HUES6 (cell line): ENCODE measurements around the gene SLC51A.

Experiments
- H3K27ac ChIP-seq: 2 replicates; pipeline ENCODE4 v1.7.0; 2013; ENCODE audit warnings: low read depth, mild to moderate bottlenecking, low read length, inconsistent platforms
- H3K27me3 ChIP-seq: 2 replicates; pipeline ENCODE4 v1.6.1; 2013; ENCODE audit warnings: low read length; ENCODE audit not compliant: control insufficient read depth, insufficient read depth
- H3K36me3 ChIP-seq: 2 replicates; pipeline ENCODE4 v1.6.1; 2013; ENCODE audit warnings: low read length; ENCODE audit not compliant: control insufficient read depth, insufficient read depth
- H3K4me1 ChIP-seq: 2 replicates; pipeline ENCODE4 v1.6.1; 2013; ENCODE audit warnings: low read length; ENCODE audit not compliant: control insufficient read depth, insufficient read depth
- H3K4me3 ChIP-seq: 2 replicates; pipeline ENCODE4 v1.5.1; 2013; ENCODE audit warnings: low read depth, low read length
- H3K9ac ChIP-seq: one replicate; pipeline ENCODE4 v1.6.1; 2013; ENCODE audit warnings: mild to moderate bottlenecking, low read length
- H3K9me3 ChIP-seq: 2 replicates; pipeline ENCODE4 v1.6.1; 2013; ENCODE audit warnings: low read depth, low read length; ENCODE audit not compliant: control insufficient read depth, insufficient read depth

Gene SLC51A

DNA sequence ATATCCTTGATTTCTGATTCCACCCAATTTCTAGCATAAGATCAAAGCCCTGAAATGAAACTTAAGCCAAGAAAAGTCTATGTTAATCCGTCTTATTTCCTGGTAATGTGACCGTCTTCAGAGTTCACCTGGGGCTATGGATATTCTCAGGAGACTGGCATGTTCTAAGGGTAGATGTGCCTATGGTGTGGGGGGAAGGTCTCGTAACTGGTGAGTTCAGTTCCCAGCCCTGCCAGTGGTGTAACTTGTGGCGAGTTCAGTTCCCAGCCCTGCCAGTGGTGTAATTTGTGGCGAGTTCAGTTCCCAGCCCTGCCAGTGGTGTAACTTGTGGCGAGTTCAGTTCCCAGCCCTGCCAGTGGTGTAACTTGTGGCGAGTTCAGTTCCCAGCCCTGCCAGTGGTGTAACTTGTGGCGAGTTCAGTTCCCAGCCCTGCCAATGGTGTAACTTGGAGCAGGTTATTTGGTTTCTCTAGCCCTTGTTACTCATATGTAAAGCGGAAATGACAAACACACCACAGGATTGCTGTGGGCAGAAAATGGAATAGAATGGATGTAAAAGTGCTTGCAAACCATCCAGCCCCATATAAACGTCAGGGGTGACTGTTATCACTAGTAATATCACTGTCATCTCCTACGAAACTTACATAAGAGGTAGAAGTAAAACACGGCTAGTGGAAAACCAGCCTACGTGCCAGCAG lies 30.4 kb downstream of the SLC51A start:
- H3K4me1 ChIP-seq: no peaks in the 10 kb centered on the region
- no peaks in the 10 kb centered on the region for H3K27me3 ChIP-seq
- no peaks in the 10 kb centered on the region for H3K9me3 ChIP-seq
- H3K9ac ChIP-seq: no peak overlapping the region
- no peak overlapping the region for H3K4me3 ChIP-seq
- no peak overlapping the region for H3K27ac ChIP-seq
- peaks cover 43% of the 10 kb centered on the region for H3K36me3 ChIP-seq

DNA sequence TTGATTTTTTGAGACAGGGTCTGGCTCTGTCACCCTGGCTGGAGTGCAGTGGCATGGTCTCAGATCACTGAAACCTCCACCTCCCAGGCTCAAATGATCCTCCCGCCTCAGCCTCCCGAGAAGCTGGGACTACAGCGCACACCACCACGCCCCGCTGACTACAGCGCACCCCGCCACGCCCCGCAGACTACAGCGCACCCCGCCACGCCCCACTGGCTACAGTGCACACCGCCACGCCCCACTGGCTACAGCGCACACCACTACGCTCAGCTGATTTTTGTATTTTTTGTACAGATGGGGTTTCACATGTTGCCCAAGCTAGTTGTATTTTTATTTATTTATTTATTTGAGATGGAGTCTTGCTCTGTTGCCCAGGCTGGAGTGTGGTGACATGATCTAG lies 35.6 kb downstream of the SLC51A start:
- Histone ChIP-seq H3K9ac (no peak overlapping the region), H3K4me3 (no peak overlapping the region), H3K9me3 (no peaks in the 10 kb centered on the region), H3K27ac (no peak overlapping the region), H3K27me3 (no peaks in the 10 kb centered on the region), H3K4me1 (no peaks in the 10 kb centered on the region), H3K36me3 (peaks cover 29% of the 10 kb centered on the region)

DNA sequence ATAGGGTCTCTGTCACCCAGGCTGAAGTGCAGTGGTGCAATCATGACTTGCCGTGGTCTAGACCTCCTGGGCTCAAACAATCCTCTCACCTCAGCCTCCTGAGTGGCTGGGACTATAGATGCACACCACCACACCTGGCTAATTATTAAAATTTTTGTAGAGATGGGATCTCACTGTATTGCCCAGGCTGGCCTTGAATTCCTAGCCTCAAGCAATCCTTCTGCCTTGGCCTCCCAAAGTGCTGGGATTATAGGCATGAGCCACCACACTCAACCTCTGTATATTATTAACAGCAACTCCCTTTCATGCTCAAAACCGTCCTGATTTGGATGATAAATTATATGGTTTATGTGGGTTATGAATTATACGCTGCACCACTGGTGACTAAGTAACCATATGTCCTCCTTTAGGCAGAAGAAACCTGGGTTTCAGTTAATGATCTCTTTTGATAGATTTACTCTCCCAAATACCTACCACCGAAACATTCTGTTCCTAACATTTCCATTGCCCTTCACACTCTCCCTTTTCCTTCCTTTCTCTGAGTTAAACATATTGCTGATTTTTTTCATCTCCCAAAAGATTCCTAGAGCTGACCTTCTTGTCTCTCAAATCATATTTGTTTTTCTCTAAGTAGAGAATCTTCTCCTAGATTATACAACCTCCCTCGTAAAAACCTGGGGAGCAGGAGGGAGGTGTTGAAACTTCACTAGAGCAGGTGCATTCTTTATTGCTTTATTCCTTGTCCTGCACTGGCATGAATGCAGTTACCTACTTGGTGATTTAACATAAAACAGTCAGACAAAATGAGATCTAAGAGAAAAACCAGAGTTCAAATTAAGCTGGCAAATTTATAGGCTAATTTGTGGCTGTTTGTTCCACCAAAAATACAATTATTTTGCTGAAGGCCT lies 38.3 kb downstream of the SLC51A start:
- Histone ChIP-seq H3K4me1 (no peaks in the 10 kb centered on the region), H3K27me3 (no peaks in the 10 kb centered on the region), H3K27ac (no peak overlapping the region), H3K9me3 (no peaks in the 10 kb centered on the region), H3K36me3 (peaks cover 23% of the 10 kb centered on the region), H3K9ac (no peak overlapping the region), H3K4me3 (no peak overlapping the region)

DNA sequence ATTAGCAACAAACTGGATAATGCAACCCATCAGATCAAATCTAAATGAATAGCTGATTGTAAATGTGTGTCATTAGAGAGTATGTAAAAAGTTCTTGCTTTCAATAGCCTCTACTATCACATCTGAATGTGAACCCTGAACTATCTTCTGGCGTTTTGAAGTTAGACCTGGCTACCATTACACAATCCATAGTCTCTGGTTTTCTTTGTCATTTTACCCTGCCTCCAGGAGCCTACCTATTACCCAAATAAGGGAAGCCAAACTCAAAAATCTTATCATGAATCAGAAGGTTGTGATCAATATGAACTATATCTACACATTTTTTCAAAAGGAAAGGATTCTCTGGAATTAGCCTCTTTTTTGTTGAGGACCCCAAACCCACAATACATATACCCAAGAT lies 39.4 kb downstream of the SLC51A start:
- H3K4me1 ChIP-seq: no peaks in the 10 kb centered on the region
- no peak overlapping the region for H3K9ac ChIP-seq
- H3K9me3 ChIP-seq: peaks cover 1% of the 10 kb centered on the region; the same call in 1 of the 2 replicates
- peaks cover 27% of the 10 kb centered on the region for H3K36me3 ChIP-seq
- no peaks in the 10 kb centered on the region for H3K27me3 ChIP-seq
- H3K27ac ChIP-seq: no peak overlapping the region
- no peak overlapping the region for H3K4me3 ChIP-seq

DNA sequence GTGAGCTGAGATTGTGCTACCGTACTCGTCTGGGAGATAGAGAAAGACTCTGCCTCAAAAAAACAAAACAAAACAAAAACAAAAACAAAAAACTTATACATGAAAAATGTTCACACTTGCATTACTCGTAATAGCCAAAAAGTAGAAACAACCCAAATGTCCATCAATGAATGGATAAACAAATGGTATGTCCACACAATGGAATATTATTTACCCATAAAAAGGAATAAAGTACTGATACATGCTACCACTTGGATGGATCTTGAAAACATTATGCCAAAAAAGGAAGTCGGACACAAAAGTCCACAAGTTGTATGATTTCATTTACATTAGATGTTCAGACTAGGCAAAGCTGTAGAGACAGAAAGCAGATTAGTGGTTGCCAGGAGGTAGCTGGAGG lies 44.5 kb downstream of the SLC51A start:
- no peak overlapping the region for H3K4me3 ChIP-seq
- peaks cover 11% of the 10 kb centered on the region; the same call in 1 of the 2 replicates for H3K4me1 ChIP-seq
- peaks cover 28% of the 10 kb centered on the region for H3K36me3 ChIP-seq
- peaks cover 4% of the 10 kb centered on the region; the same call in 1 of the 2 replicates for H3K9me3 ChIP-seq
- H3K27ac ChIP-seq: no peak overlapping the region
- no peaks in the 10 kb centered on the region for H3K27me3 ChIP-seq
- H3K9ac ChIP-seq: no peak overlapping the region

DNA sequence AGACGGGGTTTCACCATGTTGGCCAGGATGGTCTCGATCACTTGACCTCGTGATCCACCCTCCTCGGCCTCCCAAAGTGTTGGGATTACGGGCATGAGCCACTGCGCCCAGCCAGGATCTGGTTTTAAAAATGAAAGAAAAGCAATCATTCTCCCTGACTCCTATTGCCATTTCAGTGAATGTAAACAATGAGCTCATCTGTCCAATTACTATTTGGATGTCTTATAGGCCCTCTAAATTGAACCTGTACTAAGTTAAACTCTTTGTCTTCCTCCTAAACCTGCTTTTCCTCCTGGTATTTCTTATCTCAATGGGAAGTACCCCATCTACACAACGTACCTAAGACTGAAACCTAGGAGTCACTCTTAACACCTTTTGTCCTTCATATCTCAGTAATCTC lies 47.5 kb downstream of the SLC51A start:
- peaks cover 18% of the 10 kb centered on the region for H3K4me1 ChIP-seq
- no peak overlapping the region for H3K27ac ChIP-seq
- peaks cover 25% of the 10 kb centered on the region for H3K36me3 ChIP-seq
- no peak overlapping the region for H3K9ac ChIP-seq
- no peaks in the 10 kb centered on the region for H3K27me3 ChIP-seq
- peaks cover 4% of the 10 kb centered on the region; the same call in 1 of the 2 replicates for H3K9me3 ChIP-seq
- no peak overlapping the region for H3K4me3 ChIP-seq

DNA sequence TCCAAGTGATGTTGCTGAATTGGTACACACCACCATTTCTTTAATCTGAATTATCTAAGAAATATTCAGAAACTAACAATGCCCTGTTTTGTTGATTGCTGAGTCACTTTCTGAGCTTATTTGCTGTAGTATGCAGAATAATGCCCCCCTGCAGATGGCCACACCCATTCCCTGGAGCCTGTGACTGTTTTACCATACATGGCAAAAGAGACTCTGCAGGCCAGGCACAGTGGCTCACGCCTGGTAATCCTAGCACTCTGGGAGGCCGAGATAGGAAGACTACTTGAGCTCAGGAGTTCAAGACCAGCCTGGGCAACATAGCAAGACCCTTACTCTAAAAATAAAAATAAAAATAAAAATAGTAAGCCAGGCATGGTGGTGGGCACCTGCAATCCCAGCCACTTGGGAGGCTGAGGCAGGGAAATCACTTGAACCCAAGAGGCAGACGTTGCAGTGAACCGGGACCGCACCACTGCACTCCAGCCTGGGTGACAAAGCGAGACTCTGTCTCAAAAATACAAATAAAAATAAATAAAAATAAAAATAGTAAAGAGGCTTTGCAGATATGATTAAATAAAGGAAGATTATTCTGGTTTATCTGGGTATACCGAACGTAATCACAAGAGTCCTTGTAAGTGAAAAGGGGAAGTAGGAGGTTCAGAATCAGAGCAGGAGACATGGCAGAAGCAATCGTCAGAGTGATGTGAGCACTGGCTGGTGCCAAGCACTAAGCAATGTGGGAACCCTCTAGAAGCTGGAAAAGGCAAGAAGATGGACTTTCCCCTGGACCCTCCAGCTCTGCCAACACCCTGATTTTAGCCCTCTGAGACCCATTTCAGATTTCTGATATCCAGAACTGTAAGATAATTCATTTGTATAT lies 52.2 kb downstream of the SLC51A start:
- H3K4me1 ChIP-seq: peaks cover 16% of the 10 kb centered on the region
- peaks cover 8% of the 10 kb centered on the region for H3K9me3 ChIP-seq
- H3K27ac ChIP-seq: peak overlapping the region; percentile 91
- peaks cover 39% of the 10 kb centered on the region for H3K36me3 ChIP-seq
- no peak overlapping the region for H3K4me3 ChIP-seq
- peak overlapping the region; percentile 68 for H3K9ac ChIP-seq
- H3K27me3 ChIP-seq: no peaks in the 10 kb centered on the region

DNA sequence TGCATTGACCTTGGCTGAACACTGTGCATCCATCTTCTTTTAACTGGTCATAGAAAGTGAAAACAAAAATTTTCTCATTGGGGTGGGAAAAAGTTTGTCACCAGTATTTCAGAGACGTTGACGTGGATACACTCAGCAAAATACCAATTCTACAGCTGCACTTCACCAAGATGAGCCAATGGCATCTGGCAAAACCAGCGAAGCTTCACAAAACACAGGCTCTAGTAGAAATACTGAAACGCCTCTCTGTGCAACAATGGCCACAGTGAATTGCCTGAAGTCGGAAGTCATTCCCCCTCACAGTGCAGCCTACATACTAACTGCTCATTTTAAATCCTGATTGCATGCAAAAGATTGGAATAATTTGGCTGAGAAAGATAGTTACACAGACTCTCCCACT lies 54.2 kb downstream of the SLC51A start:
- H3K4me3 ChIP-seq: no peak overlapping the region
- no peaks in the 10 kb centered on the region for H3K27me3 ChIP-seq
- H3K36me3 ChIP-seq: peaks cover 31% of the 10 kb centered on the region
- H3K4me1 ChIP-seq: peaks cover 17% of the 10 kb centered on the region; the same call in 1 of the 2 replicates
- no peak overlapping the region for H3K9ac ChIP-seq
- no peak overlapping the region for H3K27ac ChIP-seq
- H3K9me3 ChIP-seq: peaks cover 15% of the 10 kb centered on the region

DNA sequence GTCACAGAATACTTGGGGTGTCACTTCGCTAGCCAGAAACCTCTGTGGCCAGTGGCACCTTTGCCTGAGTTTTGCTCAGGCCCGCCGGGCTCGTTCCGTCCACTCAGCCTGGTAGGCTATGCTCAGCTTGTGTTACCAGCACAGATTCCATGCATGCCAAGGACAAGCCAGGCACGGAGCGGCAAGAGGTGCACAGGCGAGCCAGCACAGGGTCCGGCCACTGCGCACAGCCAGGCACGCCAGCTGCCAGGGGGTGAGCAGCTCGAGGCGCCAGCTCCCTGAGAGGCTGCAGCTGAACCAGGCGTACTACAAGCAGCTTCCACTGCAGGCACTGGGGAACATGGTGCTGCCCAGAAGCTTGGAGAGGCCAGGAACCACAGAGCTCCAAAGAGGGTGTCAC lies 56.5 kb downstream of the SLC51A start:
- peak overlapping the region; percentile 39 for H3K9ac ChIP-seq
- H3K9me3 ChIP-seq: peaks cover 15% of the 10 kb centered on the region
- H3K4me1 ChIP-seq: peaks cover 13% of the 10 kb centered on the region; the same call in 1 of the 2 replicates
- H3K36me3 ChIP-seq: peaks cover 22% of the 10 kb centered on the region
- H3K27me3 ChIP-seq: no peaks in the 10 kb centered on the region
- peak overlapping the region; percentile 46; the same call in 1 of the 2 replicates for H3K27ac ChIP-seq
- H3K4me3 ChIP-seq: no peak overlapping the region; the same call in 1 of the 2 replicates

DNA sequence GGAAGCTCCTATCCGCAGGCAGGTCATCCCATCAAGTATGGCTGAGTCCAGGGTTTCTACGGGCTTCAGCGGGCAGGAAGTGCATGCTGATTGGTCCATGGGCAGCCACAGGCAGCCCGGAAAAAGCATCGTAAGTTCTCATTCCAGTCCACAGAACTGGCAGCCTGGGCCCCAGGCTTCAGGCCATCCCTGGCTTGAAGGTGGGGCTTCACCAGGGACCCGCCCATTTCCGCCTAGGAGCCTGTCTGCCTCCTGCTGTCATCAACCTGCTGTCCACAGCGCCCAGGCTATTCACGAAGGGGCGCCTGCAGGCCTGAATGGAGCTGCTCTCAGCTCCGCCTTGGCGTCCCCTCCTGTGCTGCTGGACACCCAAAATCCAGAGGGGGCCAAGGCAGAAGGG lies 57.3 kb downstream of the SLC51A start:
- no peaks in the 10 kb centered on the region for H3K27me3 ChIP-seq
- peak overlapping the region; percentile 39 for H3K9ac ChIP-seq
- H3K4me1 ChIP-seq: peaks cover 10% of the 10 kb centered on the region; the same call in 1 of the 2 replicates
- H3K36me3 ChIP-seq: peaks cover 22% of the 10 kb centered on the region
- H3K9me3 ChIP-seq: peaks cover 15% of the 10 kb centered on the region
- H3K27ac ChIP-seq: no peak overlapping the region
- peak overlapping the region; percentile 22; the same call in 1 of the 2 replicates for H3K4me3 ChIP-seq
